K562 (cell line): ENCODE results near the gene XAB2. TPM values are rescaled to one million over a fixed set of nuclear protein-coding genes. Genes with fewer than 3 reads are reported as not detected.

Experiments
- CHD4 ChIP-seq: fragments of 200-600 bp; sonication (generic); IDR thresholded peaks from 3 replicates; pipeline ENCODE4 v1.6.1; 2012; ENCODE audit warnings: low read depth, mild to moderate bottlenecking, mixed read lengths, low read length, inconsistent platforms; ENCODE audit not compliant: insufficient read depth, insufficient replicate concordance, poor library complexity, severe bottlenecking
- KDM1A ChIP-seq, 2 experiments: fragments of 450-650 bp; IDR thresholded peaks; 2 replicates each; pipeline ENCODE4 v1.6.1; 2016; ENCODE audit warnings: mild to moderate bottlenecking in 2 of 2
- KHSRP ChIP-seq: fragments of 450-650 bp; IDR thresholded peaks from 2 replicates; pipeline ENCODE4 v1.6.1; 2017
- KLF13 ChIP-seq: fragments of 450-650 bp; IDR thresholded peaks from 2 replicates; pipeline ENCODE4 v1.6.1; 2016; ENCODE audit warnings: missing genetic modification characterization, low read depth, mild to moderate bottlenecking, missing compliant biosample characterization, moderate library complexity, borderline replicate concordance
- MAFF ChIP-seq: IDR thresholded peaks from 2 replicates; pipeline ENCODE4 v1.6.1; 2012; ENCODE audit warnings: low read length, improper control_type of control experiment
- NFATC3 ChIP-seq: fragments of 450-650 bp; IDR thresholded peaks from 2 replicates; pipeline ENCODE4 v1.6.1; 2017; ENCODE audit warnings: mild to moderate bottlenecking
- RCOR1 ChIP-seq, 2 experiments: IDR thresholded peaks; 2 replicates each; pipeline ENCODE4 v1.6.1; 2012; ENCODE audit warnings: low read depth in 2 of 2, low read length in 2 of 2, borderline replicate concordance in 1 of 2, improper control_type of control experiment in 1 of 2
- SMAD2 ChIP-seq: fragments of 150-350 bp; IDR thresholded peaks from 2 replicates; pipeline ENCODE4 v1.6.1; 2014; ENCODE audit warnings: low read depth, mild to moderate bottlenecking, low read length
- TBP ChIP-seq: optimal IDR thresholded peaks from 2 replicates; pipeline ENCODE3; 2011; ENCODE audit warnings: low read depth, low read length, improper control_type of control experiment
- TCF3 ChIP-seq: sonication (generic); formaldehyde crosslinking; IDR thresholded peaks from 2 replicates; pipeline ENCODE4 v1.4.0; 2020; ENCODE audit warnings: mild to moderate bottlenecking, missing genetic modification reagents
- ZNF431 ChIP-seq: sonication (generic); formaldehyde crosslinking; IDR thresholded peaks from 2 replicates; pipeline ENCODE4 v1.8.0; 2022; ENCODE audit warnings: mild to moderate bottlenecking, missing genetic modification reagents
- polyA plus RNA-seq, 8 experiments: library from polyadenylated mRNA; depleted of rRNA in 4 of 8; stranded (reverse) in 5 of 8; unstranded in 3 of 8; fragments of >200 nt; fragmentation: Nextera tagmentation in 2 of 8; fragmentation: Illumina TruSeq in 1 of 8; extraction: Ambion mirVana in 2 of 8; extraction: Trizol in 1 of 8; gene quantifications; 2 replicates each; pipeline versions ENCODE4 v1.2.1 to v1.2.3, GENCODE V29; 2011 to 2014; ENCODE audit warnings: inconsistent platforms in 1 of 8, missing spikeins in 1 of 8
- total RNA-seq, 7 experiments: library from RNA; depleted of rRNA in 6 of 7; stranded (reverse); fragments of >200 nt in 6 of 7; fragmentation: Illumina TruSeq in 2 of 7; extraction: Trizol in 2 of 7; gene quantifications; 2 replicates each; pipeline versions ENCODE4 v1.2.1 to v1.2.3, GENCODE V29; 2011 to 2021; ENCODE audit warnings: low replicate concordance in 1 of 7
- TF ChIP-seq, protein P1 (sequence below): fragments of 450-650 bp; IDR thresholded peaks from 2 replicates; pipeline ENCODE4 v1.6.1; 2016; ENCODE audit warnings: mild to moderate bottlenecking, moderate library complexity
- TF ChIP-seq, protein P2 (sequence below): sonication (generic); formaldehyde crosslinking; IDR thresholded peaks from 2 replicates; pipeline ENCODE4 v1.9.0; 2022; ENCODE audit warnings: mild to moderate bottlenecking, missing genetic modification reagents

The XAB2 gene
- total and polyA plus RNA-seq, 9 of the 15 experiments (the other 6 are each of a cell fraction or from before 2014, with no cell fraction given), result 0.21 to 58.3 (median 20.0) TPM

DNA sequence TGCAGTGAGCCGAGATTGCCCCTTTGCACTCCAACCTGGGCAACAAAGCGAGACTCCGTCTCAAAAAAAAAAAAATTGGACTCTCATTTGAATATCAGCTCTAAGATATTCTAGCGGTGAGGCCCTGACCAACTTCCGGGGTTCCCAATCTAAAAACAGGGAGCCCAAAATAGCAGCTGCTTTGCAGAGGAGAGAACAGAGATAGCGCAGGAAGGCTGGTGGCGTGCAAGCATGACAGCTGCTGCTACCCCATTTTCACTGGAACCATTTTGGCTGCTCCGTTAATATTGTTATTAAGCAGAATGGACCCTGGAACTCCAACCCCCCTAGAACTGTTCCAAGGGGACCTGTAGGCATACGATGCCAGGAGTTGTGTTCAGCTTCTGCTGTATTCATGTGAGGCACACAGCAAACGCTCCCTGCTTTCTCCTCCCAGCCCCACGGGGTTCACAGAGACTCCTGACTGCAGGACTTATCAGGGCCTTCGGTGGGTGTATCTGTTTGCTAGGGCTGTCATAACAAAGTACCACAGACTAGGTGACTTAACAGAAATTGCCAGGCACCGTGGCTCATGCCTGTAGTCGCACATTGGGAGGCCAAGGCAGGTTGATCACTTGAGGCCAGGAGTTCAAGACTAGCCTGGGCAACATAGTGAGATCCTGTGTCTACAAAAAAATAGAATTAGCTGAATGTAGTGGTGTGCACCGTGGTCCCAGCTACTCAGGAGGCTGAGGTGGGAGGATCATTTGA is 19.1 kb upstream of the XAB2 start (continued):
- TF ChIP-seq, protein P1, sequence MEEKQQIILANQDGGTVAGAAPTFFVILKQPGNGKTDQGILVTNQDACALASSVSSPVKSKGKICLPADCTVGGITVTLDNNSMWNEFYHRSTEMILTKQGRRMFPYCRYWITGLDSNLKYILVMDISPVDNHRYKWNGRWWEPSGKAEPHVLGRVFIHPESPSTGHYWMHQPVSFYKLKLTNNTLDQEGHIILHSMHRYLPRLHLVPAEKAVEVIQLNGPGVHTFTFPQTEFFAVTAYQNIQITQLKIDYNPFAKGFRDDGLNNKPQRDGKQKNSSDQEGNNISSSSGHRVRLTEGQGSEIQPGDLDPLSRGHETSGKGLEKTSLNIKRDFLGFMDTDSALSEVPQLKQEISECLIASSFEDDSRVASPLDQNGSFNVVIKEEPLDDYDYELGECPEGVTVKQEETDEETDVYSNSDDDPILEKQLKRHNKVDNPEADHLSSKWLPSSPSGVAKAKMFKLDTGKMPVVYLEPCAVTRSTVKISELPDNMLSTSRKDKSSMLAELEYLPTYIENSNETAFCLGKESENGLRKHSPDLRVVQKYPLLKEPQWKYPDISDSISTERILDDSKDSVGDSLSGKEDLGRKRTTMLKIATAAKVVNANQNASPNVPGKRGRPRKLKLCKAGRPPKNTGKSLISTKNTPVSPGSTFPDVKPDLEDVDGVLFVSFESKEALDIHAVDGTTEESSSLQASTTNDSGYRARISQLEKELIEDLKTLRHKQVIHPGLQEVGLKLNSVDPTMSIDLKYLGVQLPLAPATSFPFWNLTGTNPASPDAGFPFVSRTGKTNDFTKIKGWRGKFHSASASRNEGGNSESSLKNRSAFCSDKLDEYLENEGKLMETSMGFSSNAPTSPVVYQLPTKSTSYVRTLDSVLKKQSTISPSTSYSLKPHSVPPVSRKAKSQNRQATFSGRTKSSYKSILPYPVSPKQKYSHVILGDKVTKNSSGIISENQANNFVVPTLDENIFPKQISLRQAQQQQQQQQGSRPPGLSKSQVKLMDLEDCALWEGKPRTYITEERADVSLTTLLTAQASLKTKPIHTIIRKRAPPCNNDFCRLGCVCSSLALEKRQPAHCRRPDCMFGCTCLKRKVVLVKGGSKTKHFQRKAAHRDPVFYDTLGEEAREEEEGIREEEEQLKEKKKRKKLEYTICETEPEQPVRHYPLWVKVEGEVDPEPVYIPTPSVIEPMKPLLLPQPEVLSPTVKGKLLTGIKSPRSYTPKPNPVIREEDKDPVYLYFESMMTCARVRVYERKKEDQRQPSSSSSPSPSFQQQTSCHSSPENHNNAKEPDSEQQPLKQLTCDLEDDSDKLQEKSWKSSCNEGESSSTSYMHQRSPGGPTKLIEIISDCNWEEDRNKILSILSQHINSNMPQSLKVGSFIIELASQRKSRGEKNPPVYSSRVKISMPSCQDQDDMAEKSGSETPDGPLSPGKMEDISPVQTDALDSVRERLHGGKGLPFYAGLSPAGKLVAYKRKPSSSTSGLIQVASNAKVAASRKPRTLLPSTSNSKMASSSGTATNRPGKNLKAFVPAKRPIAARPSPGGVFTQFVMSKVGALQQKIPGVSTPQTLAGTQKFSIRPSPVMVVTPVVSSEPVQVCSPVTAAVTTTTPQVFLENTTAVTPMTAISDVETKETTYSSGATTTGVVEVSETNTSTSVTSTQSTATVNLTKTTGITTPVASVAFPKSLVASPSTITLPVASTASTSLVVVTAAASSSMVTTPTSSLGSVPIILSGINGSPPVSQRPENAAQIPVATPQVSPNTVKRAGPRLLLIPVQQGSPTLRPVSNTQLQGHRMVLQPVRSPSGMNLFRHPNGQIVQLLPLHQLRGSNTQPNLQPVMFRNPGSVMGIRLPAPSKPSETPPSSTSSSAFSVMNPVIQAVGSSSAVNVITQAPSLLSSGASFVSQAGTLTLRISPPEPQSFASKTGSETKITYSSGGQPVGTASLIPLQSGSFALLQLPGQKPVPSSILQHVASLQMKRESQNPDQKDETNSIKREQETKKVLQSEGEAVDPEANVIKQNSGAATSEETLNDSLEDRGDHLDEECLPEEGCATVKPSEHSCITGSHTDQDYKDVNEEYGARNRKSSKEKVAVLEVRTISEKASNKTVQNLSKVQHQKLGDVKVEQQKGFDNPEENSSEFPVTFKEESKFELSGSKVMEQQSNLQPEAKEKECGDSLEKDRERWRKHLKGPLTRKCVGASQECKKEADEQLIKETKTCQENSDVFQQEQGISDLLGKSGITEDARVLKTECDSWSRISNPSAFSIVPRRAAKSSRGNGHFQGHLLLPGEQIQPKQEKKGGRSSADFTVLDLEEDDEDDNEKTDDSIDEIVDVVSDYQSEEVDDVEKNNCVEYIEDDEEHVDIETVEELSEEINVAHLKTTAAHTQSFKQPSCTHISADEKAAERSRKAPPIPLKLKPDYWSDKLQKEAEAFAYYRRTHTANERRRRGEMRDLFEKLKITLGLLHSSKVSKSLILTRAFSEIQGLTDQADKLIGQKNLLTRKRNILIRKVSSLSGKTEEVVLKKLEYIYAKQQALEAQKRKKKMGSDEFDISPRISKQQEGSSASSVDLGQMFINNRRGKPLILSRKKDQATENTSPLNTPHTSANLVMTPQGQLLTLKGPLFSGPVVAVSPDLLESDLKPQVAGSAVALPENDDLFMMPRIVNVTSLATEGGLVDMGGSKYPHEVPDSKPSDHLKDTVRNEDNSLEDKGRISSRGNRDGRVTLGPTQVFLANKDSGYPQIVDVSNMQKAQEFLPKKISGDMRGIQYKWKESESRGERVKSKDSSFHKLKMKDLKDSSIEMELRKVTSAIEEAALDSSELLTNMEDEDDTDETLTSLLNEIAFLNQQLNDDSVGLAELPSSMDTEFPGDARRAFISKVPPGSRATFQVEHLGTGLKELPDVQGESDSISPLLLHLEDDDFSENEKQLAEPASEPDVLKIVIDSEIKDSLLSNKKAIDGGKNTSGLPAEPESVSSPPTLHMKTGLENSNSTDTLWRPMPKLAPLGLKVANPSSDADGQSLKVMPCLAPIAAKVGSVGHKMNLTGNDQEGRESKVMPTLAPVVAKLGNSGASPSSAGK, result no peak
- no peak for TF ChIP-seq NFATC3
- TF ChIP-seq CHD4, result peak; percentile 36
- TF ChIP-seq KHSRP, result no peak
- TF ChIP-seq RCOR1 (IDR thresholded peaks at IDR 0.05; ENCODE audit: borderline replicate concordance in 1 of 2, low read depth in 2 of 2, low read length in 2 of 2), result 0 out of 4 replicates have a peak, but pooled peaks of 1 of the 2 experiments have one; percentile 27
- peak in 1 of 2 experiments; percentile 63; a peak in 3 of 4 replicates for TF ChIP-seq KDM1A (IDR thresholded peaks at IDR 0.05)
- no peak for TF ChIP-seq SMAD2
- 0 out of 2 replicates have a peak, but pooled peaks have one; percentile 5 for TF ChIP-seq TCF3 (CRISPR knock-in tag)
- no peak for TF ChIP-seq MAFF
- 0 out of 2 replicates have a peak, but pooled peaks have one; percentile 33 for TF ChIP-seq ZNF431 (CRISPR knock-in tag)
- TF ChIP-seq, protein P2, sequence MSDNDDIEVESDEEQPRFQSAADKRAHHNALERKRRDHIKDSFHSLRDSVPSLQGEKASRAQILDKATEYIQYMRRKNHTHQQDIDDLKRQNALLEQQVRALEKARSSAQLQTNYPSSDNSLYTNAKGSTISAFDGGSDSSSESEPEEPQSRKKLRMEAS (CRISPR knock-in tag), result 0 out of 2 replicates have a peak, but pooled peaks have one; percentile 51
- no peak for TF ChIP-seq KLF13 (tag)
- TF ChIP-seq TBP, result no peak
- TF ChIP-seq, all 486 proteins: peak for 29
